ENCODE data around the gene NACC2. TPM values are rescaled to one million over a fixed set of nuclear protein-coding genes. Genes with fewer than 3 reads are reported as not detected.

The NACC2 gene
- total and polyA plus RNA-seq, 9 of the 15 experiments (the other 6 are each of a cell fraction or from before 2014, with no cell fraction given) = 0.70 to 25.1 (median 5.6) TPM

GRCh38 chr9:136118320-136119060 is 23.4 kb upstream of the NACC2 start, which contains the start of gene TMEM250 (continued):
- TF ChIP-seq ZNF407 (IDR thresholded peaks at IDR 0.05; ENCODE audit: low read depth) (peak; percentile 90), PCBP2 (IDR thresholded peaks at IDR 0.05; ENCODE audit: low read depth, low read length, poor library complexity, severe bottlenecking) (no peak), ZNF668 (CRISPR knock-in tag; IDR thresholded peaks at IDR 0.05) (peak; percentile 65; the same call in 1 of the 2 replicates), ZNF695 (CRISPR knock-in tag; IDR thresholded peaks at IDR 0.05) (no peak), EGR1 (conservative IDR thresholded peaks at IDR 0.05) (peak; percentile 97), CLOCK (CRISPR knock-in tag; IDR thresholded peaks at IDR 0.05; ENCODE audit: borderline replicate concordance) (no peak), ETS2 (tag; IDR thresholded peaks at IDR 0.05; ENCODE audit: borderline replicate concordance, poor library complexity, severe bottlenecking) (peak; percentile 8), NR1H2 (CRISPR knock-in tag; IDR thresholded peaks at IDR 0.05) (no peak; the same call in 1 of the 2 replicates), ZNF277 (CRISPR knock-in tag; IDR thresholded peaks at IDR 0.05; ENCODE audit: borderline replicate concordance) (no peak), RBM34 (IDR thresholded peaks at IDR 0.05; ENCODE audit: borderline replicate concordance, insufficient read depth, low read length) (0 out of 2 replicates have a peak, but pooled peaks have one; percentile 75), YBX1 (IDR thresholded peaks at IDR 0.05) (no peak), HEY1 (CRISPR knock-in tag; IDR thresholded peaks at IDR 0.05; ENCODE audit: borderline replicate concordance) (no peak), ZNF140 (CRISPR knock-in tag; IDR thresholded peaks at IDR 0.05) (no peak)

All from K562 (cell line).